Measurements from ENCODE around the gene SLC38A11. TPM values are rescaled to one million over a fixed set of nuclear protein-coding genes. Genes with fewer than 3 reads are reported as not detected.

The SLC38A11 gene
- total and polyA plus RNA-seq, 2 of the 13 experiments (the other 11 are each of a cell fraction or from before 2014, with no cell fraction given) = 14.0 to 14.3 TPM

GRCh38 chr2:164920430-164920829 lies 34.9 kb downstream of the SLC38A11 start (continued):
- TF ChIP-seq SIX1 (CRISPR knock-in tag; IDR thresholded peaks at IDR 0.05; ENCODE audit: borderline replicate concordance) = peak; percentile 91
- TF ChIP-seq LBX2 (CRISPR knock-in tag; IDR thresholded peaks at IDR 0.05; ENCODE audit: borderline replicate concordance) = no peak
- TF ChIP-seq ZNF614 (CRISPR knock-in tag; IDR thresholded peaks at IDR 0.05; ENCODE audit: borderline replicate concordance) = peak; percentile 59; the same call in 1 of the 2 replicates
- no peak for TF ChIP-seq ZBTB7A (CRISPR knock-in tag; IDR thresholded peaks at IDR 0.05)
- TF ChIP-seq, protein P1, sequence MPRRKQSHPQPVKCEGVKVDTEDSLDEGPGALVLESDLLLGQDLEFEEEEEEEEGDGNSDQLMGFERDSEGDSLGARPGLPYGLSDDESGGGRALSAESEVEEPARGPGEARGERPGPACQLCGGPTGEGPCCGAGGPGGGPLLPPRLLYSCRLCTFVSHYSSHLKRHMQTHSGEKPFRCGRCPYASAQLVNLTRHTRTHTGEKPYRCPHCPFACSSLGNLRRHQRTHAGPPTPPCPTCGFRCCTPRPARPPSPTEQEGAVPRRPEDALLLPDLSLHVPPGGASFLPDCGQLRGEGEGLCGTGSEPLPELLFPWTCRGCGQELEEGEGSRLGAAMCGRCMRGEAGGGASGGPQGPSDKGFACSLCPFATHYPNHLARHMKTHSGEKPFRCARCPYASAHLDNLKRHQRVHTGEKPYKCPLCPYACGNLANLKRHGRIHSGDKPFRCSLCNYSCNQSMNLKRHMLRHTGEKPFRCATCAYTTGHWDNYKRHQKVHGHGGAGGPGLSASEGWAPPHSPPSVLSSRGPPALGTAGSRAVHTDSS (CRISPR knock-in tag; conservative IDR thresholded peaks at IDR 0.05) = no peak
- TF ChIP-seq RCOR2 (CRISPR knock-in tag; IDR thresholded peaks at IDR 0.05) = no peak
- TF ChIP-seq, protein P2, sequence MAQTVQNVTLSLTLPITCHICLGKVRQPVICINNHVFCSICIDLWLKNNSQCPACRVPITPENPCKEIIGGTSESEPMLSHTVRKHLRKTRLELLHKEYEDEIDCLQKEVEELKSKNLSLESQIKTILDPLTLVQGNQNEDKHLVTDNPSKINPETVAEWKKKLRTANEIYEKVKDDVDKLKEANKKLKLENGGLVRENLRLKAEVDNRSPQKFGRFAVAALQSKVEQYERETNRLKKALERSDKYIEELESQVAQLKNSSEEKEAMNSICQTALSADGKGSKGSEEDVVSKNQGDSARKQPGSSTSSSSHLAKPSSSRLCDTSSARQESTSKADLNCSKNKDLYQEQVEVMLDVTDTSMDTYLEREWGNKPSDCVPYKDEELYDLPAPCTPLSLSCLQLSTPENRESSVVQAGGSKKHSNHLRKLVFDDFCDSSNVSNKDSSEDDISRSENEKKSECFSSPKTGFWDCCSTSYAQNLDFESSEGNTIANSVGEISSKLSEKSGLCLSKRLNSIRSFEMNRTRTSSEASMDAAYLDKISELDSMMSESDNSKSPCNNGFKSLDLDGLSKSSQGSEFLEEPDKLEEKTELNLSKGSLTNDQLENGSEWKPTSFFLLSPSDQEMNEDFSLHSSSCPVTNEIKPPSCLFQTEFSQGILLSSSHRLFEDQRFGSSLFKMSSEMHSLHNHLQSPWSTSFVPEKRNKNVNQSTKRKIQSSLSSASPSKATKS (CRISPR knock-in tag; IDR thresholded peaks at IDR 0.05) = no peak
- TF ChIP-seq TCF12 (IDR thresholded peaks at IDR 0.05) = no peak
- TF ChIP-seq TCF12 (CRISPR knock-in tag; IDR thresholded peaks at IDR 0.05) = no peak
- TF ChIP-seq PHF8 (CRISPR knock-in tag; IDR thresholded peaks at IDR 0.05) = no peak
- no peak for TF ChIP-seq SMARCE1 (IDR thresholded peaks at IDR 0.05; ENCODE audit: borderline replicate concordance)
- TF ChIP-seq NR2F2 (IDR thresholded peaks at IDR 0.05; ENCODE audit: borderline replicate concordance, low read depth) = no peak
- no peak for TF ChIP-seq BRD4 (CRISPR knock-in tag; IDR thresholded peaks at IDR 0.05)
- no peak for TF ChIP-seq ZNF713 (CRISPR knock-in tag; IDR thresholded peaks at IDR 0.05)
- TF ChIP-seq ZBTB20 (CRISPR knock-in tag; IDR thresholded peaks at IDR 0.05; ENCODE audit: borderline replicate concordance, low read depth) = no peak
- TF ChIP-seq ZNF546 (CRISPR knock-in tag; conservative IDR thresholded peaks at IDR 0.05) = no peak
- TF ChIP-seq, protein P3, sequence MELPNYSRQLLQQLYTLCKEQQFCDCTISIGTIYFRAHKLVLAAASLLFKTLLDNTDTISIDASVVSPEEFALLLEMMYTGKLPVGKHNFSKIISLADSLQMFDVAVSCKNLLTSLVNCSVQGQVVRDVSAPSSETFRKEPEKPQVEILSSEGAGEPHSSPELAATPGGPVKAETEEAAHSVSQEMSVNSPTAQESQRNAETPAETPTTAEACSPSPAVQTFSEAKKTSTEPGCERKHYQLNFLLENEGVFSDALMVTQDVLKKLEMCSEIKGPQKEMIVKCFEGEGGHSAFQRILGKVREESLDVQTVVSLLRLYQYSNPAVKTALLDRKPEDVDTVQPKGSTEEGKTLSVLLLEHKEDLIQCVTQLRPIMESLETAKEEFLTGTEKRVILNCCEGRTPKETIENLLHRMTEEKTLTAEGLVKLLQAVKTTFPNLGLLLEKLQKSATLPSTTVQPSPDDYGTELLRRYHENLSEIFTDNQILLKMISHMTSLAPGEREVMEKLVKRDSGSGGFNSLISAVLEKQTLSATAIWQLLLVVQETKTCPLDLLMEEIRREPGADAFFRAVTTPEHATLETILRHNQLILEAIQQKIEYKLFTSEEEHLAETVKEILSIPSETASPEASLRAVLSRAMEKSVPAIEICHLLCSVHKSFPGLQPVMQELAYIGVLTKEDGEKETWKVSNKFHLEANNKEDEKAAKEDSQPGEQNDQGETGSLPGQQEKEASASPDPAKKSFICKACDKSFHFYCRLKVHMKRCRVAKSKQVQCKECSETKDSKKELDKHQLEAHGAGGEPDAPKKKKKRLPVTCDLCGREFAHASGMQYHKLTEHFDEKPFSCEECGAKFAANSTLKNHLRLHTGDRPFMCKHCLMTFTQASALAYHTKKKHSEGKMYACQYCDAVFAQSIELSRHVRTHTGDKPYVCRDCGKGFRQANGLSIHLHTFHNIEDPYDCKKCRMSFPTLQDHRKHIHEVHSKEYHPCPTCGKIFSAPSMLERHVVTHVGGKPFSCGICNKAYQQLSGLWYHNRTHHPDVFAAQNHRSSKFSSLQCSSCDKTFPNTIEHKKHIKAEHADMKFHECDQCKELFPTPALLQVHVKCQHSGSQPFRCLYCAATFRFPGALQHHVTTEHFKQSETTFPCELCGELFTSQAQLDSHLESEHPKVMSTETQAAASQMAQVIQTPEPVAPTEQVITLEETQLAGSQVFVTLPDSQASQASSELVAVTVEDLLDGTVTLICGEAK (IDR thresholded peaks at IDR 0.05) = no peak
- TF ChIP-seq, protein P3 (CRISPR knock-in tag; IDR thresholded peaks at IDR 0.05) = no peak

Data from HepG2 (cell line).